IMR-90 (cell line): ENCODE data around the gene MICAL3. TPM values are rescaled to one million over a fixed set of nuclear protein-coding genes. Genes with fewer than 3 reads are reported as not detected.

Experiments used
- ATAC-seq: fragments of 200-7000 bp; cut with Tn5 transposase; 2 replicates; pipeline ENCODE4 v1.9.1; 2020; ENCODE audit warnings: low read depth, mild to moderate bottlenecking, moderate library complexity
- BruUV-seq: library from RNA; stranded (reverse); fragments of 400-500 nt; replicated peaks from 2 replicates; lab custom pipeline; 2021; lab: Mats Ljungman, UMichigan
- CTCF ChIA-PET: fragments of 300-600 bp; formaldehyde crosslinking; extraction: SDS; loops from one replicate; lab custom pipeline; 2021; ENCODE audit warnings: antibody characterized with exemption; lab: Yijun Ruan, JAX
- POLR2A ChIA-PET: fragments of 300-600 bp; sonication (Branson Sonifier 250); formaldehyde crosslinking; loops from one replicate; lab custom pipeline; 2022; ENCODE audit warnings: antibody characterized with exemption; ENCODE audit not compliant: unreplicated experiment; lab: Charles Lee
- DNase-seq: peaks from one replicate; pipeline ENCODE4 v3.0.0; 2013
- H2AFZ ChIP-seq: replicated peaks from 2 replicates; pipeline ENCODE3; 2013; ENCODE audit warnings: low read length, mild to moderate bottlenecking; ENCODE audit not compliant: poor library complexity
- H2AK5ac ChIP-seq: 2 replicates; pipeline ENCODE4 v1.6.1; 2013; ENCODE audit warnings: low read depth, low read length, inconsistent platforms
- H2AK9ac ChIP-seq: replicated peaks from 2 replicates; pipeline ENCODE3; 2013; ENCODE audit warnings: mild to moderate bottlenecking, low read depth, low read length, moderate library complexity; ENCODE audit not compliant: poor library complexity
- H2BK120ac ChIP-seq: 2 replicates; pipeline ENCODE4 v1.6.1; 2013; ENCODE audit warnings: low read depth, low read length, inconsistent platforms
- H2BK15ac ChIP-seq: 3 replicates; pipeline ENCODE4 v1.6.1; 2013; ENCODE audit warnings: low read depth, low read length, inconsistent platforms
- H2BK20ac ChIP-seq: 2 replicates; pipeline ENCODE4 v1.6.1; 2013; ENCODE audit warnings: low read depth, mild to moderate bottlenecking, inconsistent platforms, low read length, moderate library complexity
- H2BK5ac ChIP-seq: 2 replicates; pipeline ENCODE4 v1.6.1; 2013; ENCODE audit warnings: mild to moderate bottlenecking, low read depth, low read length, inconsistent platforms; ENCODE audit not compliant: poor library complexity, severe bottlenecking
- H3K14ac ChIP-seq: replicated peaks from 2 replicates; pipeline ENCODE4 v1.6.1; 2013; ENCODE audit warnings: low read depth, low read length, inconsistent platforms
- H3K18ac ChIP-seq: 2 replicates; pipeline ENCODE4 v1.6.1; 2013; ENCODE audit warnings: low read depth, low read length, control low read depth
- H3K23ac ChIP-seq: 2 replicates; pipeline ENCODE4 v1.6.1; 2013; ENCODE audit warnings: low read depth, low read length, inconsistent platforms
- H3K27ac ChIP-seq: 2 replicates; pipeline ENCODE4 v1.5.1; 2013; ENCODE audit warnings: mild to moderate bottlenecking, control low read depth, low read length; ENCODE audit not compliant: insufficient read depth
- H3K27me3 ChIP-seq: 2 replicates; pipeline ENCODE4 v1.6.1; 2013; ENCODE audit warnings: low read length; ENCODE audit not compliant: control insufficient read depth, insufficient read depth
- H3K36me3 ChIP-seq: 2 replicates; pipeline ENCODE4 v1.6.1; 2013; ENCODE audit warnings: low read length, mixed read lengths; ENCODE audit not compliant: control insufficient read depth, insufficient read depth
- H3K4ac ChIP-seq: 2 replicates; pipeline ENCODE4 v1.6.1; 2013; ENCODE audit warnings: low read depth, low read length, inconsistent platforms
- H3K4me1 ChIP-seq: 2 replicates; pipeline ENCODE4 v1.6.1; 2013; ENCODE audit warnings: low read length, mixed read lengths; ENCODE audit not compliant: control insufficient read depth, insufficient read depth
- H3K4me2 ChIP-seq: 2 replicates; pipeline ENCODE4 v1.6.1; 2013; ENCODE audit warnings: low read depth, mild to moderate bottlenecking, control low read depth, low read length, moderate library complexity
- H3K4me3 ChIP-seq: 2 replicates; pipeline ENCODE4 v1.5.1; 2013; ENCODE audit warnings: low read depth, mild to moderate bottlenecking, control low read depth, low read length, moderate library complexity; ENCODE audit not compliant: insufficient read depth
- H3K56ac ChIP-seq: 2 replicates; pipeline ENCODE4 v1.6.1; 2013; ENCODE audit warnings: low read length, inconsistent platforms; ENCODE audit not compliant: insufficient read depth; ENCODE audit errors: extremely low read depth
- H3K79me1 ChIP-seq, 2 experiments: 2 replicates each; pipeline ENCODE4 v1.6.1; 2013; ENCODE audit warnings: low read length in 2 of 2, inconsistent platforms in 1 of 2, low read depth in 1 of 2
- H3K9ac ChIP-seq: 2 replicates; pipeline ENCODE4 v1.6.1; 2013; ENCODE audit warnings: low read depth, low read length, control low read depth
- H3K9me1 ChIP-seq: 2 replicates; pipeline ENCODE4 v1.6.1; 2013; ENCODE audit warnings: low read length, inconsistent platforms; ENCODE audit not compliant: insufficient read depth
- H3K9me3 ChIP-seq: 2 replicates; pipeline ENCODE4 v1.6.1; 2013; ENCODE audit warnings: low read length; ENCODE audit not compliant: control insufficient read depth, insufficient read depth
- H4K20me1 ChIP-seq: 2 replicates; pipeline ENCODE4 v1.6.1; 2013; ENCODE audit warnings: low read length, inconsistent platforms; ENCODE audit not compliant: insufficient read depth
- H4K5ac ChIP-seq: 2 replicates; pipeline ENCODE4 v1.6.1; 2013; ENCODE audit warnings: mild to moderate bottlenecking, low read depth, low read length, control low read depth
- H4K8ac ChIP-seq, 2 experiments: 2 replicates each; pipeline ENCODE4 v1.6.1; 2013; ENCODE audit warnings: low read depth in 2 of 2, low read length in 2 of 2, control low read depth in 1 of 2, inconsistent platforms in 1 of 2
- H4K91ac ChIP-seq: 2 replicates; pipeline ENCODE4 v1.6.1; 2013; ENCODE audit warnings: low read depth, low read length, inconsistent platforms; ENCODE audit not compliant: insufficient read depth
- BHLHE40 ChIP-seq: fragments of 150-350 bp; IDR thresholded peaks from 2 replicates; pipeline ENCODE4 v1.6.1; 2016; ENCODE audit warnings: mild to moderate bottlenecking, low read depth, low read length
- CEBPB ChIP-seq: IDR thresholded peaks from 2 replicates; pipeline ENCODE4 v1.6.1; 2012; ENCODE audit warnings: low read depth, low read length, improper control_type of control experiment
- CHD1 ChIP-seq: IDR thresholded peaks from 2 replicates; pipeline ENCODE4 v1.6.1; 2012; ENCODE audit warnings: low read depth, low read length, improper control_type of control experiment
- CTCF ChIP-seq: conservative IDR thresholded peaks from 2 replicates; pipeline ENCODE4 v1.5.1; 2012; ENCODE audit warnings: mild to moderate bottlenecking, low read depth, low read length, improper control_type of control experiment
- ELK1 ChIP-seq: fragments of 150-350 bp; IDR thresholded peaks from 2 replicates; pipeline ENCODE4 v1.6.1; 2016; ENCODE audit warnings: low read depth, mild to moderate bottlenecking, low read length, moderate library complexity, borderline replicate concordance
- FOS ChIP-seq: fragments of 150-350 bp; IDR thresholded peaks from 2 replicates; pipeline ENCODE4 v1.6.1; 2016; ENCODE audit warnings: low read depth, low read length
- MAFK ChIP-seq: IDR thresholded peaks from 2 replicates; pipeline ENCODE4 v1.6.1; 2012; ENCODE audit warnings: low read depth, low read length, improper control_type of control experiment
- MXI1 ChIP-seq: IDR thresholded peaks from 2 replicates; pipeline ENCODE4 v1.6.1; 2012; ENCODE audit warnings: low read depth, mild to moderate bottlenecking, low read length, moderate library complexity, borderline replicate concordance
- NFE2L2 ChIP-seq: fragments of 150-350 bp; IDR thresholded peaks from 2 replicates; pipeline ENCODE4 v1.6.1; 2016; ENCODE audit warnings: low read depth, mild to moderate bottlenecking, low read length
- POLR2A ChIP-seq: IDR thresholded peaks from 2 replicates; pipeline ENCODE4 v1.6.1; 2012; ENCODE audit warnings: mild to moderate bottlenecking, low read depth, low read length
- RAD21 ChIP-seq: IDR thresholded peaks from 2 replicates; pipeline ENCODE4 v1.6.1; 2012; ENCODE audit warnings: low read length, improper control_type of control experiment
- RCOR1 ChIP-seq: IDR thresholded peaks from 2 replicates; pipeline ENCODE4 v1.6.1; 2012; ENCODE audit warnings: mild to moderate bottlenecking, low read length, improper control_type of control experiment; ENCODE audit not compliant: insufficient replicate concordance
- RFX5 ChIP-seq: IDR thresholded peaks from 2 replicates; pipeline ENCODE4 v1.8.0; 2012; ENCODE audit warnings: low read depth, mild to moderate bottlenecking, low read length, moderate library complexity
- SMC3 ChIP-seq: fragments of 150-350 bp; IDR thresholded peaks from 2 replicates; pipeline ENCODE4 v1.6.1; 2016; ENCODE audit warnings: low read depth, mild to moderate bottlenecking, antibody characterized with exemption, low read length, moderate library complexity
- WGBS, 2 experiments: methylation state at CpG; one replicate each; pipeline versions ENCODE4 v1.1.5 to v1.1.7; 2013; ENCODE audit warnings: missing lambda C conversion rate in 2 of 2; ENCODE audit not compliant: insufficient read length in 1 of 2; ENCODE audit errors: extremely low coverage in 2 of 2; 5-methylcytosine and 5-hydroxymethylcytosine counted together
- dilution Hi-C: fragments of 300-500 bp; cut with HindIII; formaldehyde crosslinking; loops from one replicate; pipeline ENCODE4 v1.14.3; 2018; ENCODE audit warnings: low sequenced_read_pairs; ENCODE audit not compliant: unreplicated experiment
- in situ Hi-C: fragments of 300-500 bp; cut with MboI; formaldehyde crosslinking; loops from 3 replicates; pipeline ENCODE4 v1.14.3; 2019; ENCODE audit warnings: low sequenced_read_pairs, inconsistent platforms, mixed read lengths
- intact Hi-C: fragments of 100-400 bp; cut with micrococcal nuclease; formaldehyde crosslinking; loops from 2 replicates; pipeline ENCODE4 v1.10.0; 2022
- polyA plus RNA-seq, 3 experiments: library from polyadenylated mRNA; depleted of rRNA; stranded (reverse); fragments of >200 nt; gene quantifications; 2 replicates each; pipeline ENCODE4 v1.2.3, GENCODE V29; 2012; ENCODE audit warnings: low replicate concordance in 1 of 3
- total RNA-seq: library from RNA; depleted of rRNA; stranded (reverse); fragments of >200 nt; gene quantifications from 2 replicates; pipeline ENCODE4 v1.2.3, GENCODE V29; 2012
- TF ChIP-seq, protein P1 (sequence below): fragments of 150-350 bp; IDR thresholded peaks from 2 replicates; pipeline ENCODE4 v1.6.1; 2017; ENCODE audit warnings: mild to moderate bottlenecking, antibody characterized with exemption, low read length, low read depth

The MICAL3 gene
- total and polyA plus RNA-seq, 2 of the 4 experiments (the other 2 are of a cell fraction): 17.6 to 26.8 TPM

GRCh38 chr22:18005201-18005926 is 19.0 kb downstream of the MICAL3 start:
- Histone ChIP-seq H3K4ac (no peak overlapping the region), H2BK5ac (no peak overlapping the region), H3K4me2 (no peak overlapping the region; the same call in 1 of the 2 replicates), H3K14ac (no peak overlapping the region), H3K9me3 (no peaks in the 10 kb centered on the region), H3K9ac (no peak overlapping the region), H2BK15ac (no peak overlapping the region), H3K27ac (no peak overlapping the region), H3K18ac (no peak overlapping the region), H3K4me1 (peaks cover 6% of the 10 kb centered on the region), H2AFZ (no peak overlapping the region), H2AK5ac (no peak overlapping the region), H3K79me1 (peaks cover under 1 to 2% of the 10 kb centered on the region in 2 experiments; a peak in 3 of 4 replicates), H2AK9ac (no peak overlapping the region), H2BK20ac (no peak overlapping the region), H3K9me1 (no peaks in the 10 kb centered on the region), H4K8ac (no peak overlapping the region), H3K27me3 (no peaks in the 10 kb centered on the region), H3K56ac (no peak overlapping the region), H3K4me3 (no peak overlapping the region), H2BK120ac (no peak overlapping the region), H3K23ac (no peak overlapping the region), H4K5ac (no peak overlapping the region), H3K36me3 (no peaks in the 10 kb centered on the region), H4K91ac (no peak overlapping the region), H4K20me1 (peaks cover 6% of the 10 kb centered on the region; the same call in 1 of the 2 replicates)
- dilution Hi-C loops (no loop called here), intact Hi-C loops (no loop called here), in situ Hi-C loops (no loop called here)
- ATAC-seq: no peak
- no peak for DNase-seq
- no CpG with 5 or more reads among the region's 8 CpGs for WGBS, 2 experiments
- POLR2A ChIA-PET: no interaction called here
- BruUV-seq: no TSS peak
- CTCF ChIA-PET: interaction anchor here (0.6 kb wide), 1 partner anchor 27 kb away, joined by 3 read pairs; no protein-coding TSS in a partner anchor
- TF ChIP-seq CEBPB (no peak), RFX5 (no peak), POLR2A (no peak), FOS (no peak), ELK1 (no peak), RAD21 (no peak), CTCF (no peak), RCOR1 (no peak), MAFK (no peak), NFE2L2 (no peak), SMC3 (no peak), CHD1 (no peak), BHLHE40 (no peak), MXI1 (no peak)
- TF ChIP-seq, protein P1, sequence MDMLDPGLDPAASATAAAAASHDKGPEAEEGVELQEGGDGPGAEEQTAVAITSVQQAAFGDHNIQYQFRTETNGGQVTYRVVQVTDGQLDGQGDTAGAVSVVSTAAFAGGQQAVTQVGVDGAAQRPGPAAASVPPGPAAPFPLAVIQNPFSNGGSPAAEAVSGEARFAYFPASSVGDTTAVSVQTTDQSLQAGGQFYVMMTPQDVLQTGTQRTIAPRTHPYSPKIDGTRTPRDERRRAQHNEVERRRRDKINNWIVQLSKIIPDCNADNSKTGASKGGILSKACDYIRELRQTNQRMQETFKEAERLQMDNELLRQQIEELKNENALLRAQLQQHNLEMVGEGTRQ: no peak
